ENCODE results near the gene CLDN1.

GRCh38 chr3:190286014-190286413, 36.2 kb downstream of the CLDN1 start:
- TF ChIP-seq CTCF (IDR thresholded peaks at IDR 0.05) = no peak
- TF ChIP-seq EZH2 (IDR thresholded peaks at IDR 0.05; ENCODE audit: borderline replicate concordance, insufficient read depth, low read depth, low read length, poor library complexity, severe bottlenecking) = no peak
